Smooth muscle cell (in vitro differentiated cells): ENCODE data around the gene PSMD14. TPM values are rescaled to one million over a fixed set of nuclear protein-coding genes. Genes with fewer than 3 reads are reported as not detected.

Source experiments
- DNase-seq: peaks from one replicate; lab custom pipeline; 2025; ENCODE audit not compliant: unreplicated experiment; lab: John Stamatoyannopoulos, UW
- H2AFZ ChIP-seq: fragments of 200-600 bp; sonication (generic); 2 replicates; pipeline ENCODE4 v1.6.0; 2016; ENCODE audit warnings: antibody characterized with exemption, low read depth, mild to moderate bottlenecking
- H3F3A ChIP-seq: fragments of 200-600 bp; sonication (generic); 2 replicates; pipeline ENCODE4 v1.6.0; 2017; ENCODE audit warnings: antibody characterized with exemption, low read depth
- H3K27ac ChIP-seq: fragments of 200-600 bp; sonication (generic); 2 replicates; pipeline ENCODE4 v1.5.1; 2016; ENCODE audit warnings: low read depth, mild to moderate bottlenecking
- H3K27me3 ChIP-seq: fragments of 200-600 bp; sonication (generic); 2 replicates; pipeline ENCODE4 v1.6.1; 2016; ENCODE audit warnings: low read depth, mild to moderate bottlenecking
- H3K36me3 ChIP-seq: fragments of 200-600 bp; sonication (generic); 2 replicates; pipeline ENCODE4 v1.5.1; 2016; ENCODE audit warnings: low read depth
- H3K4me1 ChIP-seq: fragments of 200-600 bp; sonication (generic); 2 replicates; pipeline ENCODE4 v1.5.1; 2016; ENCODE audit warnings: low read depth
- H3K4me2 ChIP-seq: fragments of 200-600 bp; sonication (generic); 2 replicates; pipeline ENCODE4 v1.6.0; 2016; ENCODE audit warnings: mild to moderate bottlenecking
- H3K4me3 ChIP-seq: fragments of 200-600 bp; sonication (generic); 2 replicates; pipeline ENCODE4 v1.5.1; 2016; ENCODE audit warnings: mild to moderate bottlenecking
- H3K79me2 ChIP-seq: fragments of 200-600 bp; sonication (generic); 2 replicates; pipeline ENCODE4 v1.6.0; 2016; ENCODE audit warnings: low read depth, mild to moderate bottlenecking
- H3K9ac ChIP-seq: fragments of 200-600 bp; sonication (generic); 2 replicates; pipeline ENCODE4 v1.6.0; 2016; ENCODE audit warnings: low read depth
- H3K9me3 ChIP-seq: fragments of 200-600 bp; sonication (generic); replicated peaks from 2 replicates; pipeline ENCODE4 v1.5.1; 2016; ENCODE audit warnings: low read depth
- H4K20me1 ChIP-seq: fragments of 200-600 bp; sonication (generic); 2 replicates; pipeline ENCODE4 v1.6.0; 2016; ENCODE audit warnings: low read depth
- CTCF ChIP-seq: fragments of 200-600 bp; sonication (generic); IDR thresholded peaks from 2 replicates; pipeline ENCODE4 v1.5.1; 2017; ENCODE audit warnings: borderline replicate concordance, mild to moderate bottlenecking, antibody characterized with exemption; ENCODE audit not compliant: insufficient read depth, poor library complexity, severe bottlenecking
- WGBS: methylation state at CpG from one replicate; pipeline ENCODE4 v1.1.7; 2016; ENCODE audit warnings: low lambda C conversion rate; 5-methylcytosine and 5-hydroxymethylcytosine counted together
- polyA plus RNA-seq: library from polyadenylated mRNA; unstranded; fragments of >200 nt; fragmentation: Nextera tagmentation; extraction: Ambion mirVana; gene quantifications from 2 replicates; pipeline ENCODE4 v1.2.1, GENCODE V29; 2016
- total RNA-seq: library from RNA; depleted of rRNA; stranded (reverse); fragments of >200 nt; gene quantifications from 2 replicates; pipeline ENCODE4 v1.2.3, GENCODE V29; 2014

The PSMD14 gene
- total and polyA plus RNA-seq, 2 experiments from 2014 or later = 69.4 to 123 TPM

GRCh38 chr2:161391737-161392506, 83.7 kb downstream of the PSMD14 start:
- no peaks in the 10 kb centered on the region for H3K4me1 ChIP-seq
- no peak for DNase-seq
- no peaks in the 10 kb centered on the region for H3K79me2 ChIP-seq
- H3K36me3 ChIP-seq = peaks cover 24% of the 10 kb centered on the region
- H3K27ac ChIP-seq = no peak overlapping the region
- H2AFZ ChIP-seq = no peak overlapping the region
- H3K9ac ChIP-seq = no peak overlapping the region
- no peaks in the 10 kb centered on the region for H3K9me3 ChIP-seq
- no peaks in the 10 kb centered on the region for H3K27me3 ChIP-seq
- WGBS = 96% methylated on average over 4 of the region's 4 CpGs
- H3K4me3 ChIP-seq = no peak overlapping the region
- TF ChIP-seq CTCF = no peak
- H3K4me2 ChIP-seq = no peak overlapping the region
- H3F3A ChIP-seq = no peaks in the 10 kb centered on the region
- peaks cover 10% of the 10 kb centered on the region for H4K20me1 ChIP-seq

- Histone ChIP-seq H3K9ac (no peak overlapping the region), H3F3A (no peaks in the 10 kb centered on the region), H3K4me2 (no peak overlapping the region), H3K27me3 (no peaks in the 10 kb centered on the region), H3K4me3 (no peak overlapping the region), H2AFZ (no peak overlapping the region), H4K20me1 (peaks cover 9% of the 10 kb centered on the region), H3K27ac (no peak overlapping the region), H3K79me2 (no peaks in the 10 kb centered on the region), H3K9me3 (no peaks in the 10 kb centered on the region), H3K4me1 (no peaks in the 10 kb centered on the region), H3K36me3 (peaks cover 19% of the 10 kb centered on the region)
- 99% methylated on average over 2 of the region's 2 CpGs for WGBS
- no peak for DNase-seq
- no peak for TF ChIP-seq CTCF
These were observed 91.9 kb downstream of the PSMD14 start for GRCh38 chr2:161400076-161400475.

GRCh38 chr2:161402297-161402696, 94.1 kb downstream of the PSMD14 start:
- DNase-seq = no peak
- TF ChIP-seq CTCF = no peak
- Histone ChIP-seq H3K27ac (no peak overlapping the region), H3K4me1 (no peaks in the 10 kb centered on the region), H3K4me2 (no peak overlapping the region), H3K27me3 (no peaks in the 10 kb centered on the region), H3K79me2 (no peaks in the 10 kb centered on the region), H3K36me3 (peaks cover 7% of the 10 kb centered on the region), H2AFZ (no peak overlapping the region), H4K20me1 (peaks cover 5% of the 10 kb centered on the region), H3K9ac (no peak overlapping the region), H3K9me3 (no peaks in the 10 kb centered on the region), H3F3A (no peaks in the 10 kb centered on the region), H3K4me3 (no peak overlapping the region)
- 97% methylated on average over 4 of the region's 4 CpGs for WGBS

GRCh38 chr2:161406316-161406715, 98.1 kb downstream of the PSMD14 start:
- no peak for TF ChIP-seq CTCF
- H3K4me3 ChIP-seq = no peak overlapping the region
- WGBS = 43% methylated on average over 5 of the region's 5 CpGs

More at GRCh38 chr2:161406316-161406715, 98.1 kb downstream of the PSMD14 start:
- Histone ChIP-seq H3K9ac (no peak overlapping the region), H3K4me1 (no peaks in the 10 kb centered on the region), H3K79me2 (no peaks in the 10 kb centered on the region), H2AFZ (no peak overlapping the region), H3F3A (no peaks in the 10 kb centered on the region), H3K9me3 (no peaks in the 10 kb centered on the region), H4K20me1 (peaks cover 5% of the 10 kb centered on the region), H3K36me3 (no peaks in the 10 kb centered on the region), H3K27ac (no peak overlapping the region), H3K27me3 (no peaks in the 10 kb centered on the region), H3K4me2 (no peak overlapping the region)
- DNase-seq = no peak
